HEK293T (cell line): ENCODE results near the gene TMEM87B.

ENCODE experiments used
- BHLHE40 ChIP-seq: fragments of 450-650 bp; IDR thresholded peaks from 2 replicates; pipeline ENCODE4 v1.6.1; 2016; ENCODE audit warnings: mild to moderate bottlenecking, moderate library complexity, borderline replicate concordance
- CTBP1 ChIP-seq: fragments of 450-650 bp; IDR thresholded peaks from 2 replicates; pipeline ENCODE4 v1.6.1; 2016; ENCODE audit warnings: borderline replicate concordance
- ELF4 ChIP-seq: fragments of 450-650 bp; IDR thresholded peaks from 2 replicates; pipeline ENCODE4 v1.6.1; 2017; ENCODE audit warnings: antibody characterized with exemption
- FOXA1 ChIP-seq: fragments of 450-650 bp; IDR thresholded peaks from 2 replicates; pipeline ENCODE4 v1.6.1; 2016; ENCODE audit warnings: mild to moderate bottlenecking
- FOXK2 ChIP-seq: fragments of 450-650 bp; IDR thresholded peaks from 2 replicates; pipeline ENCODE4 v1.6.1; 2016; ENCODE audit warnings: mild to moderate bottlenecking
- HDGF ChIP-seq: fragments of 450-650 bp; IDR thresholded peaks from 2 replicates; pipeline ENCODE4 v1.6.1; 2017; ENCODE audit warnings: antibody characterized with exemption, borderline replicate concordance
- L3MBTL2 ChIP-seq: fragments of 450-650 bp; conservative IDR thresholded peaks from 2 replicates; pipeline ENCODE4 v1.6.1; 2016; ENCODE audit warnings: mild to moderate bottlenecking
- TARDBP ChIP-seq: fragments of 450-650 bp; IDR thresholded peaks from 2 replicates; pipeline ENCODE4 v1.6.1; 2016
- TF ChIP-seq, protein P1 (sequence below): fragments of 450-650 bp; IDR thresholded peaks from 2 replicates; pipeline ENCODE4 v1.6.1; 2016

GRCh38 chr2:112065486-112065885, 10.4 kb downstream of the TMEM87B start:
- no peak for TF ChIP-seq ELF4
- no peak for TF ChIP-seq TARDBP
- TF ChIP-seq FOXK2: no peak
- TF ChIP-seq L3MBTL2: no peak
- no peak for TF ChIP-seq HDGF
- no peak for TF ChIP-seq CTBP1
- no peak for TF ChIP-seq FOXA1
- no peak for TF ChIP-seq BHLHE40
- TF ChIP-seq, protein P1, sequence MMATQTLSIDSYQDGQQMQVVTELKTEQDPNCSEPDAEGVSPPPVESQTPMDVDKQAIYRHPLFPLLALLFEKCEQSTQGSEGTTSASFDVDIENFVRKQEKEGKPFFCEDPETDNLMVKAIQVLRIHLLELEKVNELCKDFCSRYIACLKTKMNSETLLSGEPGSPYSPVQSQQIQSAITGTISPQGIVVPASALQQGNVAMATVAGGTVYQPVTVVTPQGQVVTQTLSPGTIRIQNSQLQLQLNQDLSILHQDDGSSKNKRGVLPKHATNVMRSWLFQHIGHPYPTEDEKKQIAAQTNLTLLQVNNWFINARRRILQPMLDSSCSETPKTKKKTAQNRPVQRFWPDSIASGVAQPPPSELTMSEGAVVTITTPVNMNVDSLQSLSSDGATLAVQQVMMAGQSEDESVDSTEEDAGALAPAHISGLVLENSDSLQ: no peak
